Right lobe of liver (tissue), 6 donors: ENCODE results near the gene CES2. TPM values are rescaled to one million over a fixed set of nuclear protein-coding genes. Genes with fewer than 3 reads are reported as not detected.
"Not testable (repeated sequence)": the region's sequence is repeated elsewhere in the genome, so short reads cannot be mapped to it uniquely, and the experiment has no call there.

Experiments used
- ATAC-seq, 4 donors: fragments of 200-7000 bp; cut with Tn5 transposase; one replicate each; pipeline ENCODE4 v1.9.1; 2020; ENCODE audit warnings: mild to moderate bottlenecking in 4 of 4, moderate library complexity in 4 of 4
- DNase-seq, 3 donors: peaks; one replicate each; pipeline ENCODE4 v3.0.0-alpha.2; 2020
- H3K27ac ChIP-seq, 3 donors: fragments of 200-600 bp; one replicate each; pipeline ENCODE4 v1.8.0; 2022
- H3K27me3 ChIP-seq, 2 donors: fragments of 200-600 bp; one replicate each; pipeline ENCODE4 v1.8.0; 2022
- H3K36me3 ChIP-seq, 4 donors: fragments of 200-600 bp; sonication (generic) in 1 of 4; one replicate each; pipeline versions ENCODE4 v1.5.1 to v1.8.0; 2017 to 2022; ENCODE audit warnings: control low read depth in 1 of 4
- H3K4me1 ChIP-seq, 4 donors: fragments of 200-600 bp; sonication (generic) in 1 of 4; one replicate each; pipeline versions ENCODE4 v1.5.1 to v1.8.0; 2017 to 2022; ENCODE audit warnings: control low read depth in 1 of 4
- H3K4me3 ChIP-seq, 3 donors: fragments of 200-600 bp; one replicate each; pipeline ENCODE4 v1.8.0; 2022
- H3K9me3 ChIP-seq, 4 donors: fragments of 200-600 bp; sonication (generic) in 1 of 4; one replicate each; pipeline versions ENCODE4 v1.5.1 to v1.8.0; 2017 to 2022; ENCODE audit warnings: control low read depth in 1 of 4
- CTCF ChIP-seq, 4 donors: fragments of 200-600 bp in 3 of 4; fragments of 450-650 bp in 1 of 4; IDR thresholded peaks; one replicate each; pipeline versions ENCODE4 v1.5.1 to v1.8.0; 2016 to 2022; ENCODE audit warnings: antibody characterized with exemption in 4 of 4, mild to moderate bottlenecking in 2 of 4
- POLR2A ChIP-seq: fragments of 450-650 bp; IDR thresholded peaks from one replicate; pipeline ENCODE4 v1.6.1; 2017; ENCODE audit warnings: antibody characterized with exemption, mild to moderate bottlenecking
- WGBS: methylation state at CpG from one replicate; pipeline ENCODE4 v1.1.6; 2018; ENCODE audit warnings: low coverage, low lambda C conversion rate; ENCODE audit not compliant: insufficient coverage; ENCODE audit errors: missing lambda C conversion rate; 5-methylcytosine and 5-hydroxymethylcytosine counted together
- intact Hi-C, 2 donors: fragments of 100-400 bp; cut with DNase I; formaldehyde crosslinking; loops; one replicate each; pipeline versions ENCODE4 v1.11.2 to v1.14.1; 2022
- total RNA-seq, 6 experiments: library from RNA; depleted of rRNA in 2 of 6; stranded (reverse); fragments of >200 nt in 2 of 6; fragmentation: NEBNext Ultra II Directional in 3 of 6; extraction: Animal tissue kit (Norgen Biotek cat#: 25700) in 3 of 6; gene quantifications; one replicate each; pipeline versions ENCODE4 v1.1.0 to v1.2.4, GENCODE V29; 2016 to 2023
- donor health status: DM: no; HTN: yes; CAD: no.
- donor health status: DM: no; HTN: no; CAD: no.
- donor health status: DM: no; HTN: no; CAD: no.
- donor health status: DM: no; HTN: yes; CAD: no.
- donor health status: DM: no; HTN: yes; CAD: no.

CES2 gene
- total RNA-seq, 6 experiments from 2014 or later, result 226 to 357 (median 263) TPM

DNA sequence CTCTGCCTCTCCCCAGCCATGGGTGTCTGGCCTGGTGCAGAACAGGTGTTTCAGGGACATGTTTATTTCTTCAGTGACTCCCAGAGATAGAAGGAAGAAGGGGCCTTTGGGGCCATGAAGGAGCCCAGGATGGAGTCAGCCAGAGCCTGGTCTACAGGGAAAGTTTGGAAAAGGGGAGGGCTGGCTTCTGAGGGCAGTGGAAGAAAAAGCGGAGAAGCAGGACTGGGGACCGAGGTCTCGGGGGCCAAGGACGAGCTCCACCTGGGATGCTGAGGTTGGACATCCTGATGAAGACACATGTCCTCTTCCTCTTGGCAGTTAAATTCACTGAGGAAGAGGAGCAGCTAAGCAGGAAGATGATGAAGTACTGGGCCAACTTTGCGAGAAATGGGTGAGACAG is 7.7 kb downstream of the CES2 start:
- H3K27me3 ChIP-seq, result no peaks in the 10 kb centered on the region
- H3K36me3 ChIP-seq, result peaks cover 9 to 58% (median 38%) of the 10 kb centered on the region in 4 donors
- WGBS, result 100% methylated on average over 1 of the region's 5 CpGs
- DNase-seq (no peak), ATAC-seq (no peak)
- no peaks in the 10 kb centered on the region for H3K9me3 ChIP-seq
- H3K27ac ChIP-seq, result no peak overlapping the region
- H3K4me3 ChIP-seq, result no peak overlapping the region
- H3K4me1 ChIP-seq, result peaks cover 0 to 26% (median 10%) of the 10 kb centered on the region in 4 donors
- TF ChIP-seq POLR2A (no peak), CTCF (IDR thresholded peaks at IDR 0.05) (no peak)
- intact Hi-C loops, result loop anchor here in 1 of 2 donors (5.0 kb wide), 1 partner anchor 46 kb away; no protein-coding TSS in a partner anchor

GRCh38 chr16:66943426-66944053 is 8.2 kb downstream of the CES2 start:
- TF ChIP-seq CTCF (IDR thresholded peaks at IDR 0.05) (no peak), POLR2A (no peak)
- no peak for ATAC-seq
- H3K27ac ChIP-seq, result no peak overlapping the region
- intact Hi-C loops, result loop anchor here in 1 of 2 donors (5.0 kb wide), 1 partner anchor 46 kb away; no protein-coding TSS in a partner anchor
- 80% methylated on average over 1 of the region's 15 CpGs for WGBS
- no peaks in the 10 kb centered on the region for H3K27me3 ChIP-seq
- H3K36me3 ChIP-seq, result peaks cover 9 to 53% (median 33%) of the 10 kb centered on the region in 4 donors
- no peak for DNase-seq
- no peaks in the 10 kb centered on the region for H3K9me3 ChIP-seq
- peaks cover 0 to 23% (median 9%) of the 10 kb centered on the region in 4 donors for H3K4me1 ChIP-seq
- no peak overlapping the region for H3K4me3 ChIP-seq

DNA sequence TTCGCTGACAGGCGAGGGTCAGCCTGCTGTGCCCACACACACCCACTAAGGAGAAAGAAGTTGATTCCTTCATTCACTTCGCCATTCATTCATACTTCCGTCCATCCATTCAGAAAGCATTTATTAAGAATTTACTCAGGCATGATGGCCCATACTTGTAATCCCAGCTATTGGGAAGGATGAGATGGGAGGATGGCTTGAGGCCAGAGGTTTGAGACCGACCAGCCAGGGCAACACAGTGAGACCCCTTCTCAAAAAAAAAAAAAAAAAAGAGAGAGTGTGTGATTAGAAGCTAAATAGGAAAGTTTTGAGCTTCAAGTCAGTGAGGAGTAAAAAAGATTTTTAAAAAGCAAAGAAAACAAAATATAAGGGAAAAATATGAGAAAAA is 8.7 kb downstream of the CES2 start:
- 81% methylated on average over 5 of the region's 5 CpGs for WGBS
- intact Hi-C loops, result loop anchor here in 1 of 2 donors (5.0 kb wide), 1 partner anchor 47 kb away; no protein-coding TSS in a partner anchor
- Histone ChIP-seq H3K4me1 (peaks cover 0 to 23% (median 9%) of the 10 kb centered on the region in 4 donors), H3K27ac (no peak overlapping the region), H3K4me3 (no peak overlapping the region), H3K9me3 (no peaks in the 10 kb centered on the region), H3K27me3 (no peaks in the 10 kb centered on the region), H3K36me3 (peaks cover 9 to 49% (median 30%) of the 10 kb centered on the region in 4 donors)
- DNase-seq (no peak), ATAC-seq (no peak)
- TF ChIP-seq CTCF (IDR thresholded peaks at IDR 0.05), result no peak
- no peak for TF ChIP-seq POLR2A

DNA sequence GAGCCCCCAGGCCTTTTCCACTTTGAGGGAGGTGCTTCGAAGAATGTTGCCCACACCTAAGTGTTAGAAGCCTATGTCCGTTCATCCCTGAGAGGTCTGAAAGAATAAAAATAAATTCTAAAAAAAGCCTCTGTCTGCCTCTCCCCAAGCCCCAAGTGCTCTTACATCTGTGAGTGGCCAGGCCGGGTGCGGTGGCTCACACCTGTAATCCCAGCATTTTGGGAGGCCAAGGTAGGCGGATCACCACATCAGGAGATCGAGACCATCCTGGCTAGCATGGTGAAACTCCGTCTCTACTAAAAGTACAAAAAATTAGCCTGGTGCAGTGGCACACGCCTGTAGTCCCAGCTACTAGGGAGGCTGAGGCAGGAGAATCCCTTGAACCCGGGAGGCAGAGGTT is 9.7 kb downstream of the CES2 start:
- peaks cover 0 to 21% (median 9%) of the 10 kb centered on the region in 4 donors for H3K4me1 ChIP-seq
- H3K27ac ChIP-seq, result peak overlapping the region in 1 of 3 donors; percentile 4
- not testable (repeated sequence) for H3K9me3 ChIP-seq, DNase-seq, ATAC-seq, H3K4me3 ChIP-seq, H3K27me3 ChIP-seq
- H3K36me3 ChIP-seq, result peaks cover 8 to 40% (median 26%) of the 10 kb centered on the region in 4 donors
- 65% methylated on average over 9 of the region's 9 CpGs for WGBS
- intact Hi-C loops, result loop anchor here in 1 of 2 donors (5.0 kb wide), 1 partner anchor 48 kb away; no protein-coding TSS in a partner anchor

GRCh38 chr16:66945939-66946338 is 10.6 kb downstream of the CES2 start:
- DNase-seq, result no peak
- intact Hi-C loops, result no loop called here
- WGBS, result 56% methylated on average over 4 of the region's 4 CpGs
- ATAC-seq, result no peak
- no peak for TF ChIP-seq POLR2A
- peak overlapping the region in 1 of 3 donors; percentile 4 for H3K27ac ChIP-seq
- H3K4me1 ChIP-seq, result peaks cover 0 to 23% (median 11%) of the 10 kb centered on the region in 4 donors
- H3K4me3 ChIP-seq, result no peak overlapping the region
- H3K36me3 ChIP-seq, result peaks cover 5 to 31% (median 19%) of the 10 kb centered on the region in 4 donors
- H3K27me3 ChIP-seq, result no peaks in the 10 kb centered on the region
- no peaks in the 10 kb centered on the region for H3K9me3 ChIP-seq
